HG03469 (cell line): ENCODE results near the gene TMBIM6.
A peak's percentile ranks its signal among the peaks of the same experiment; 100 is the strongest.
"Not testable (repeated sequence)": the region's sequence is repeated elsewhere in the genome, so short reads cannot be mapped to it uniquely, and the experiment has no call there.

Source experiments
- ATAC-seq: cut with Tn5 transposase; IDR thresholded peaks from one replicate; pipeline ENCODE4 v1.9.1; 2021; ENCODE audit warnings: mild to moderate bottlenecking, moderate library complexity, moderate number of reproducible peaks; ENCODE audit not compliant: unreplicated experiment

TMBIM6 gene, protein sequence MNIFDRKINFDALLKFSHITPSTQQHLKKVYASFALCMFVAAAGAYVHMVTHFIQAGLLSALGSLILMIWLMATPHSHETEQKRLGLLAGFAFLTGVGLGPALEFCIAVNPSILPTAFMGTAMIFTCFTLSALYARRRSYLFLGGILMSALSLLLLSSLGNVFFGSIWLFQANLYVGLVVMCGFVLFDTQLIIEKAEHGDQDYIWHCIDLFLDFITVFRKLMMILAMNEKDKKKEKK

DNA sequence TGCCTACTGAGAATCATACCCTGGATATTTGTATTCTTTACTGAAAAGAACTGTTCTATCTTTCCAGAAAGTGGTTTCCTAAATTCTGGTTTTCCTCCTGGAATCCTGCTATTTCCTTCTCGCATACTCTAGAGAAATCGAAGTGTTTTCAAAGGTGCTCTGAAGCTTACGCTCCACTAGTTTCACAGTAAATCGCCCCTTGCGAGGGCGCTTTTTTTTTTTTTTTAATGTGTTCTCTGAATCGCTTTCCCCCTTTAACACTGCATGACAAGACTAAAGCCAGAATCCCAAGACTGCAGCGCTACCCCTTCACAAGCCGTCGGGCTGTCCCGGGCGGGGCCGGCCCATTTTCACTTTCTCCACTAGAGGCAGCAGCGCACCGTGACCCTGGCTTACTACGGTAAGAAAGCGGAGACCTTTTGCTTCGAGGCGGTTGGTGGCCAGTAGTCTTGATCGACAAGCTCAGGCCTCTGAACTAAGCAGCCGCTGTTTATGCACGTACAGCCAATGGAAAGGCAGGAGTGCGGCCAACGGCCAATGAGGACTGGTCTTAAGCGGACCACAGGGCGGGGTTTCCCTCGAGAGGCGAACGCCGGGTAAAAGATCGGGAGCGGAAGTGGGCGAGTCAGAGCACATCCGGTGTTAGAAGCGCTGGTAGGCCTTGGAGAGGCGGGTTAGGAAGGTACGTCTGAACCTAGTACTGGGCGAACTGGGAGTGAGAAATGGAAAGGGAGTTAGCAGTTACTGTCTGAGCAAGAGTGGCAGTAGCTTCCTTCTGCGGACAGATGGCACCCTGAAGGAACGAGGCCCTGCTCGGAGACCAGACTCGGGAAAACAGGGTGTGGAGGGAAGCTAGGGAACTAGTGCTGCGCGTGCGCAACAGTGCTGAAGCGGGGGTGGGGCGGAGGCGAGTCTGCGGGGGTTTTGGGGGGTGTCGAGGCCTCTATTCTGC, at the start of gene TMBIM6:
TSS of gene TMBIM6 (plus strand) at position 628 of the 952 bp plus-strand sequence. CDS start 10,937 bp downstream, outside the sequence.
- ATAC-seq = peak; percentile 92

DNA sequence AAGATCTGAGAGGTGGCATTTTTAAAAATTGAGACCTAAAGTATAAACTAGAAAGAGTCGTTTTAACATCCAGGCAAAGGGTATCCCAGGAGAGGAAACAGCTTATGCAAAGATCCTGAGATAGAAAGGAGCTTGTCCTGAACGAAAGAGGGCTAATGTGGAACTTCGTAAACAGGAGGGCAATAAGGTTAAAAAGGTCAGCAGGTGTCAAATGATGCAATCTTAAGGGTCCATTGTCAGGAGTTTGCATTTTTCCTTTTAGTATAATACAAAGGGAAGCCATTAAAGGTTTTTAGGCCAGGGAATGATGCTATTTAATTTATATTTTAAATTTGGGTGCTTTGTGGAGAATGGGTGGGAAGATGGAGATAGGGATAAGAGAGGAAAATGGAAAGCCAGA, 48.5 kb upstream of the TMBIM6 start:
- ATAC-seq = no peak

DNA sequence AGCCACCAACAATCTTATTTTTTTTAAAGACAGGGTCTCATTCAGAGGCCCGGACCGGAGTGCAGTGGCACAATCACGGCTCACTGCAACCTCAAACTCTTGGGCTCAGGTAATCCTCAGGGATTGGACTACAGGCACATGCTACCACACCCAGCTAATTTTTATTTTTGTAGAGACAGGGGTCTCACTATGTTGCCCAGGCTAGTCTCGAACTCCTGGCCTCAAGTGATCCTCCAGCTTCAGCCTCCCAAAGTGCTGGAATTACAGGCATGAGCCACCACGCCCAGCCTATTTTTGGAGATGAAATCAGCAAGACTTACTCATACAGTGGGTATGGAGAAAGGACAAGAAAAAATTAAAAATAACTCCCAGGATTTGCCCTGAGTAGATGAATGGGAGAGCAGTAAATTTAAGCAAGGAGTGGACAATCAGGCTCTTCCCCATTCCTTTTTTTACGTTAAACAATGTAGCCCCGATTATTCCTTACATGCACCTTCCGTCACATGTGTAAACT, 47.4 kb upstream of the TMBIM6 start:
- no peak for ATAC-seq

DNA sequence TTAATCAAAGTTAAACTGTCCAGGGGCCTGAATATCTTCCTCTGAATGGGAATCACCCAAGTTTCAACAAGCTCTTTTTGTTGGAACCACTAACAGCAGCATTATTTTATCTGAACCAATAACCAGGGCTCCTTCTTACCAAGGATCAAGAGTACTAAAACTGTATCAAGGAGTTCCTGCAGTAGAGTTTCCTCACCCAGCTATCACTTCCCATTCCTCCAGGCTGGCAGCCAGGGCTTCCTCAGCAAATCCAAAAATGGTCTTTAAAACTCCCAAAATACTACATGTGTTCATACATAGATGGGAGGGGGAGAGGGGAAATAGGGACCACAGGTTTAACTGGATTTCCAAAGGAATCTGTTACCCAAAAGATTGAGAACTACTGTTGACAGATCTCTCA, 44.6 kb upstream of the TMBIM6 start:
- ATAC-seq = no peak

DNA sequence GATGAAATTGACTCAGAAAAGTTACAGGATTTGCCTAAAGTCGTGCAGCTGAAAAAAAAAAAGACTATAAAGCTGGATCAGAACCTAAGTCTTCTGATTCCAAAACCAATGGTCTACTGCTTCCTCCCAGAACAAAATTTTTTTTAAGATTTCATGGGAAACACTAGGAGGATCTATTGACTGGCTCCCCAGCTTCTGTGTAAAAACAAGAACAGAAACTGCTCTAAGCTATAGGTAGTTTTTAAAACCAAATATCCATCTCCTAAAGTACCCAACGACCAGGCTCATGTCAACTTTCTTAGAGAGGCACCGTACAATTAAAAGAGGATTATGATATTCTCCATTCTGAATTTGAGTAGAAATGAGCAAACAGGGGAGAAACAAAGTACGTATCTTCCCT, 43.5 kb upstream of the TMBIM6 start:
- no peak for ATAC-seq

DNA sequence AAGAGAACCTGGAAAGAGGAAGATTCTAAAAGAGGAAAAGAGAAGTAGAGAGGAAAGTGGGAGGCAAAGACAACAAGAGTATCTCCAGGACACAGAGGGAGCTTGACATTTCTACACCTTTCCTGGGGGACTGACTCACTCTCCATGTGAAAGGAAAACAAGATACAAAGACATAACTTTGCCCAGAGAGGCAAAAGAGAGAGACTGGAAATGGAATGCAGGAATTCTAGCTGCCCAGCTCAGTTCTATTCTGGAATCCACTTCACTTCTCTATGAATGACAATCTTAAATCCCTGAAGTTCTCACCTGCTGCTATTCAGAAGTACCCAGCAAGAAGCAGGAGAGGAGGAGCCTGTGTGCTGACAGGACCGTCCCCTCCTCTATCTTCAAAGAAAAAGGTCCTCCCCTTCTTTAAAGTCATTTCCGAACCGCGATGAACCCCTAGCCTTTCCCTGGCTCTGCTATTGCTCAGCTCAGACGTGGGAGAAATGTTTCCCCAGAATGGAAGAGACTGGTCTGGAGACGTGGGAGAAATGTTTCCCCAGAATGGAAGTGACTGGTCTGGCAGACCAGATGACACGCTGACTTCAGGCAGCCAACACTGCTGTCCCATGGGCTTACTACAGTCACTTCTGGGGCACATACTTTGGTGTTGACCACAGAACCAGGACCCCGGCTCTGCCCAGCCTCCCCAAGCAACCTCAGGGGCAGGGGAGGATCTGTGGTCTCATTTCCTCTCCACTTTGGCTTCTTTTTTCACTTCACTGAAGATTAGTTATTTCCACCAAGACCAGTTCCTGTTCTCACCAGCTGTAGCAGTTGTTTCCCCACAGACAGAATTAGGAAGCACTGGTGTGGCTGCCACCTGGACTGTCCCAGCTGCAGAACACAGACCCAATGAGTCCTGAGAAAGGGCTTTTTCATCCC, 42.5 kb upstream of the TMBIM6 start:
- ATAC-seq = peak; percentile 48

DNA sequence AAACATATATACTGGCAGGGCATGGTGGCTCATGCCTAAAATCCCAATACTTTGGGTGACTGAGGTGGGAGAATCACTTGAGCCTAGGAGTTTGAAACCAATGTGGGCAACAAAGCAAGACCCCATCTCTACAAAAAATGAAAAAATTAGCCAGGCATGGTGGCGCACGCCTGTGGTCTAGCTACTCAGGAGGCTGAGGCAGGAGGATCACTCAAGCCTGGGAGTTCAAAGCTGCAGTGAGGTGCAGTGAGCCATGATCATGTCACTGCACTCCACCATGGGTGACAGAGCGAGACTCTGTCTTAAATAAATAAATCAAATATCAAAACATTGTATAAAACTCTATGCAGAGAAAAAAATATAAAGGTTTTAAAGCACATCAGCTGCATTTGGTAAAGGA, 39.3 kb upstream of the TMBIM6 start:
- ATAC-seq = no peak

DNA sequence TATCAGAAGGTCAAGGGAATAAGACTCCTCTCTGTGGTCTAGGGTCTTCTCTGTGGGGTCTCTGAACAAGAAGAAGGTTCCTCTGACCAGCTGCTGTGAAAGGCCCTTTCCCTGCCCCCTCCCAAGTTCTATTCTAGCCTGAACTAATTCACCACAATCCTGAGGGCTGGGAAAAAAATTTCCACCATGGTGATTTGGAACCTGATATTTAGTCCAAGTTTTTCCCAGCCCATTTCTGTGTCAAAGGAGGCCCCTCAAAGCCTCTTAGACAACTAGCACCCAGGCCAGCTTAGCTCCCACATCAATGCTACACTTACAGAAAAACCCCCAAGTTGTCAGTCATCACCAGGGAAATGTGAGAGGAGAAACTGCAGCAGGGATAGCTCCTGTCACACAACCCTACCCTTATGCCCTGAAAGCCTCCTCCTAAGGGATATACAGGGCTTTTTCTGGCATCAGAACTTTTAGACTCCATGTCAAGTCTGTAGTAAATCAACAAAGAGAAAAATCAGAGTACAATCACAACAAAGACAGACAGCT, 38.6 kb upstream of the TMBIM6 start:
- ATAC-seq = no peak

DNA sequence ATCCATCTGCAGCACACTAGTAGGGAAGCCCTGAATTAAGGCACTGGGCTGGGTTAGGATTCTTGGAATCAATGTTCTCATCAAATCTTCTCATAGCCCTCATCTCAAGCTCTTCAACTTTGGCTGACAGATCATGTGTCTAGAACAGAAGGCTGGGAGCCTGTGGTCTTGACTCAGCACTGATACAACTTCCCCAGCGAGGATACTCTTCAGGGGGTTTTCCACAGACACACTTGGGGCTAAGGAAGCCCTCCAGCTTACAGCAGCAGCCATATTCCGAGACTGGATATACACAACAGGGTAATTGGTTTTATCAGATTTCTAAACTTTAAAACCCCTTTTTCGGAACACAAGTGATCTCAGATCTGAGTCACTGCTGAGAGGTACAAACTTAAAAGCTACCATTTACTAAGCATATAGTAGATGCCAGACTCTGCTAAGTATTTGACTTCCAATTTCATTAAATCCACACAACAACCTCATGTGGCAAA, 37.7 kb upstream of the TMBIM6 start:
- ATAC-seq = no peak

DNA sequence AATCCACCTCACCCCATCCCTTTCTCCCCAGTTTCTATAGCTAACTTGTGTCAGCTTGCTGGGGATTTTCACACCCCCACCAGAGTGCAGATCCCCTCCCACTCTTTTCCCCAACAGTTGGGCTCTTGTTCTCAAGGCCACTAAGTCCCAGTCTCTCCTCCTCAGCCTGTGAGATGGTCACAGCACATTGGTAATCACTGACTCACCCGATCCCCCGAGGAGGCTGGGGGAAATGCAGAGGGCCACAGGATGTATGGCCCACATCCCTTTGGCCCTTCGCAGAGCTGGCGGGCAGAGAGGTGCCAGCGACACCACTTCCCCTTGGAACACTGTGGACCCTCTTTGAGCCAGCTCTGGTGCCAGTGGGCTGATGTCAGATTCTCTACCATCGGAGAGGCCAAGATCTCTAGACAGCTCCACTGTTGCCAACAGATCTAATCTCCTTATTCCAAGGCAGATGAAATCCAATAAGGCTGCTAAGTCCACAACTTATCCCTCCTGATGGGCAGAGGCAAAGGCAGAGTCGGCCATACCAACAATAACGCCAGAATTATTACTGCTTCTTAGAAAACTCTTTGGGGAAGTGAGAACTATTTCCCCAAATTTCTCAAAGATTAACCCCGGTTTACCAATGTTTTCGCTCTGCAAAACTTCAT, 35.8 kb upstream of the TMBIM6 start:
- no peak for ATAC-seq

DNA sequence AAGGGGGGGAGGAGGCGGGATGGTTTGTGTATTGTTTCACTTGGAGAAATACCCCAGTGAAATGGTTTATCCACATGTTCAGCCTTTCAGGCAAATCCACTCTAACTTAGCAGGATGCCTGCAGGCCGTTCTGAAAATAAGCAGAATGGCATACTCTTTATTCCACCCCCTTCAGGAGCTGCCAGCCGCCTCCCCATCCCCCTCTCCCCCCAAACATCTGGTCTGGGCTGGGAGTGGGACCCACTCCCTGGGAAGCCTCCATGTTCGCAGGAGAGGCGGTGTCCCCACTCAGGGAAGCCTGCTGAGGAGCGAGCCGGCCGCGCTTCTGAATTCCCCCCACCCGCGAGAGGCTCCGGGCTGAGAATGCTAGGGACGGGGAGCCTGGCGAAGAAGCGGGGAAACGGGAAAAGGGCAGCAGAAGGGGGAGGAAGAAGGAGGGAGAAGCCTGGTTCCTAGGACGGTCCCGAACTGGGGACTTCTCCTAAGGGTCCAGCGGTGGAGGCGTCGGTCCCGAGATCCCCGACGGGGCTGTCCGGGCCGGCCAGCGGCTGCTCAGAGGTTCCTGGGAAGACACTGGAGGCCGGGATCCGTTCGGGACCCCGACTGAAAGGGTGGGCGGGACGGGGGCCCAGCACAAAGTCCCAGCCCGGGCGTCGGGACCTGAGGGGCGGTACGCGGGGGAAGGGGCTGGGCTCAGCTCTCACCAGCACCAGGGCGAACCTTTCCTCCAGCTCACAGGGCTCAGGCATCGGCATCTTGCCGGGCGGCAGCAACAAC, 34.8 kb upstream of the TMBIM6 start:
- peak; percentile 2 for ATAC-seq

DNA sequence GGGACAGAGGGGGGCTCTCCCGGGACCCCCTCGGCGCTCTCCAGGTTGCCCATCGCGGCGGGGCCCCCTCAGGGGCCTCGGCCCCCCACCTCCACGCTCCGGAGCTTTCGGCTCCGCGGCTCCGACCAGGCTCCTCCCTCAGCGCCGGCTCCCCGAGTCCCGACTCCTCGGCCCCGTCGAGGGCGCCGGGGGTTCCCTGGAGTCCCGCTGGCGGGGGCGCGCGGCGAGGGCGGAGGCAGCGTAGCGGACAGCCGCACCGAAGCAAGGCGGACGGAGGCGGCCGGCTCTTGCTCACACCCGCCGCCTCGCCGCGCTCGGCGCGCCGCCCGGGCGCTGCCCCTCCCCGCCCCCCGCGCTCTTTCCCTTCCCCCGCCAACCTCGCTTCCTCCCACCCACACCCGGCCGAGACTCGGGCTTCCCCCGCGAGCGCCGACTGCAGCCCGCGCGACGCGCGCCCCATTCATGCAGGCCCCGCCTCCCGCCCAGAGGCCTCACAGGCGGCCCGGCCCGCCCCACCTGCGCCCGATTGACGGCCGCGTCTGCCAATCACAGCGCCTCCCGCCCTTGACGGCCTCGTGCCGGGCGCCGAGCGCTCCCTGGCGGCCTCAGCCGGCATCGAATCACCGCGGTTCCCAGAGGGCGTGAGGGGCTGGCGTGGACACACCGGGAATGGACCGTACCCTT, 34.1 kb upstream of the TMBIM6 start, which contains the start of gene FMNL3:
TSS of gene FMNL3 (minus strand) at position 278 of the 684 bp plus-strand sequence. CDS start at position 53, 225 bp downstream.
- peak; percentile 58 for ATAC-seq

DNA sequence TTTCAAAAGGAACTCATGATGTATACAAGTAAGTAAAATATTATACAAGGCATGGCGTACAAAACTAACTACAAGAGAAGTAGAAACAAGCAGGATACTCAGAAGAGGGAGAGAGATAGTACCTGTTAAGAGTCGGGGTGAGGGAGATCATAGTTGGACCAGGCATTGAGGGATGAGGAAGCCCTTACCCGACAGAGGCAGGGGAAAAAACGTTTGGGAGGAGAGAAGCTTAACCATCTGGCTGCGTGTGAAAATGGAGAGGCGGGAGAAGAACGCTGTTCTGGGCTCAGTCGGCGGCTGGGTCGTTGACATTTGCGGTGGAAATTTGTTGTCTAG, 33.6 kb upstream of the TMBIM6 start:
- ATAC-seq = no peak

DNA sequence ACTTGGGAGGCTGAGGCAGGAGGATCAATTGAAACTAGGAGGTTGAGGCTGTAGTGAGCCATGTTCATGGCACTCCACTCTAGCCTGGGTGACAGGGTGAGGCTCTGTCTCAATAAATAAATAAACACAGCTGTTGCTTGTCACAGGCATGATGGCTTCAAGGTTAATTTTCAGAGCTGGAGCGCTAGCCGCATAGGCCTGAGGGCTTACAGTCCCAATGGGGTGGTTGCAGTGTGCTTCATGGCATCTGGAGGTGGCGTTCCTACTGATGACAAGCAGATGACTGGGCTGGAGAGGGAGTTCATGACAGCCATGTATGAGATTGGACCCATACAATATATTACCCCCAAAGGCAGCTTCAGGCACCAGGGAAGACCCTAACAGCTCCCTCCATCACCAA, 32.5 kb upstream of the TMBIM6 start:
- ATAC-seq = no peak

DNA sequence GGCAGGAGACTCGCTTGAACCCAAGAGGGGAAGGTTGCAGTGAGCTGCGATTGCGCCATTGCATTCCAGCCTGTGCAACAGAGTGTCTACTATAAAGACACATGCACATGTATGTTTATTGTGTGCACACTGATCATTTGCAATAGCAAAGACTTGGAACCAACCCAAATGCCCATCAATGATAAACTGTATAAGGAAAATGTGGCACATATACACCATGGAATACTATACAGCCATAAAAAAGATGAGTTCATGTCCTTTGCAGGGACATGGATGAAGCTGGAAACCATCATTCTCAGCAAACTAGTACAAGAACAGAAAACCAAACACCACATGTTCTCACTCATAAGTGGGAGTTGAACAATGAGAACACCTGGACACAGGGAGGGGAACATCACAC, 27.4 kb upstream of the TMBIM6 start:
- ATAC-seq = not testable (repeated sequence)

DNA sequence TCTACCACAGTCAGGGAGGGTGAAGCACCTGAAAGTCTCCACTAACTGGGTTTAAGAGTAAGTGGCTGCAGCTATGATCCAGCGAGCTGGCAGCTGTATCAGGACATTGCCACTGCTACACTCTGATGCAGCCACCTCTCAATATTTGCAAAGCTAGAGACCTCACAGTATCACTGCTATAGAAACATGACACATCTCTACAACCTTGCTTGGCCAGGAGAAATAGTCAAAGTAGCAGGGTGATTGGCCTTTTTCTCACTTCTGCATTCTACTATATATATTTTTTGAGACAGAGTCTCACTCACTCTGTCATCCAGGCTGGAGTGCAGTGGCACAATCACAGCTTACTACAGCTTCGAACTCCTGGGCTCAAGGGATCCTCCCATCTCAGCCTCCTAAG, 24.8 kb upstream of the TMBIM6 start:
- ATAC-seq = peak; percentile 44

DNA sequence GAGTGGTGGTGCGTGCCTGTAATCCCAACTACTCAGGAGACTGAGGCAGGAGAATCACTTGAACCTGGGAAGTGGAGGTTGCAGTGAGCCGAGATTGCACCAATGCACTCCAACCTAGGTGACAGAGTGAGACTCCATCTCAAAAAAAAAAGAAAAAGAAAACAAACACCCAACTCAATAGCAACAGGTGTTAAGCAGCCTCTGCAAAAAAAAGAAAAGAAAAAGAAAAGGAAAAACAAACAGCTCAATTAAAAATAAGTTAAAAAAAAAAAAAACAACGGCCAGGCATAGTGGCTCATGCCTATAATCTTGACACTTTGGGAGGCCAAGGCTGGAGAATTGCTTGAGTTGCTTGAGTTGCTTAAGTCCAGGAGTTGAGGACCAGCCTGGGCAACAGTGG, 23.6 kb upstream of the TMBIM6 start:
- not testable (repeated sequence) for ATAC-seq

DNA sequence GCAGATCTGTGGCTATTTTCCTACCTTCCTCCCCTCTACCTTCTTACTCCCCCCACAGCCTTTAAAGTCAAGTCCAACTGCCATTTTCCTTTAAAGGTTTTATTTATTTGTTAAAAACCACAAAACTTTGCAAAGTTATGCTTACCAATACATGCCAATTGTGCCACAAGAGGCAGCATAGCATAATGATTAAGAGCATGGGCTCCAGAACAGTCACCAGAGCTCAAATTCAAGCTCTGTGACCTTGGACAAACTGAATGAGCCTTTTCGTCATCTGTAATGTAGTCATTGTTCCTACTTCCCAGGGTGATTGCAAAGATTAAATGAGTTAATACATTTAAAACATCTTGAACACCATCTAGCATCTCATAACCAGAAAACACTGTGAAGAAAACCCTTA, 21.1 kb upstream of the TMBIM6 start:
- ATAC-seq = no peak
